Tibial nerve (tissue), 4 donors: ENCODE measurements around the gene TIMD4. TPM values are rescaled to one million over a fixed set of nuclear protein-coding genes. Genes with fewer than 3 reads are reported as not detected.
A peak's percentile ranks its signal among the peaks of the same experiment; 100 is the strongest.
"Not testable (repeated sequence)": the region's sequence is repeated elsewhere in the genome, so short reads cannot be mapped to it uniquely, and the experiment has no call there.

Experiments used
- DNase-seq, 2 donors: peaks; one replicate each; pipeline ENCODE4 v3.0.0-alpha.2; 2019; ENCODE audit warnings: low spot score in 2 of 2
- H3K27ac ChIP-seq, 4 donors: fragments of 200-600 bp; sonication (generic) in 3 of 4; one replicate each; pipeline ENCODE4 v1.5.1; 2017 to 2019; ENCODE audit warnings: mild to moderate bottlenecking in 1 of 4
- H3K27me3 ChIP-seq, 2 donors: fragments of 200-600 bp; sonication (generic) in 1 of 2; one replicate each; pipeline versions ENCODE4 v1.5.1 to v1.6.0; 2017 to 2019
- H3K36me3 ChIP-seq, 3 donors: fragments of 200-600 bp; sonication (generic); one replicate each; pipeline ENCODE4 v1.5.1; 2018 to 2019
- H3K4me1 ChIP-seq, 4 donors: fragments of 200-600 bp; sonication (generic) in 3 of 4; one replicate each; pipeline ENCODE4 v1.5.1; 2017 to 2019
- H3K4me3 ChIP-seq, 4 donors: fragments of 200-600 bp; sonication (generic) in 3 of 4; one replicate each; pipeline ENCODE4 v1.5.1; 2017 to 2019; ENCODE audit warnings: mild to moderate bottlenecking in 1 of 4, moderate library complexity in 1 of 4
- H3K9me3 ChIP-seq, 4 donors: fragments of 200-600 bp; sonication (generic) in 3 of 4; one replicate each; pipeline ENCODE4 v1.5.1; 2017 to 2019
- EP300 ChIP-seq, 2 donors: sonication (generic); formaldehyde crosslinking; IDR thresholded peaks; one replicate each; pipeline ENCODE4 v1.6.1; 2017; ENCODE audit warnings: antibody characterized with exemption in 2 of 2, mild to moderate bottlenecking in 1 of 2
- POLR2A ChIP-seq, 2 donors: fragments of 450-650 bp; IDR thresholded peaks; one replicate each; pipeline ENCODE4 v1.6.1; 2017; ENCODE audit warnings: antibody characterized with exemption in 2 of 2, mild to moderate bottlenecking in 2 of 2, moderate library complexity in 2 of 2
- WGBS, 2 donors: methylation state at CpG; one replicate each; pipeline ENCODE4 v1.1.5; 2018; 5-methylcytosine and 5-hydroxymethylcytosine counted together
- total RNA-seq, 4 donors: library from RNA; depleted of rRNA; stranded (reverse); fragments of >200 nt; gene quantifications; one replicate each; pipeline ENCODE4 v1.1.0, GENCODE V29; 2016
- TF ChIP-seq, protein P1 (sequence below), 5 experiments: fragments of 200-600 bp in 3 of 5; fragments of 450-650 bp in 2 of 5; sonication (generic) in 3 of 5; IDR thresholded peaks; one replicate each; pipeline ENCODE4 v1.5.1; 2016 to 2019; ENCODE audit warnings: antibody characterized with exemption in 5 of 5, mild to moderate bottlenecking in 3 of 5, moderate library complexity in 2 of 5

Gene TIMD4
- total RNA-seq, 4 donors from 2014 or later: not detected

- no peak overlapping the region for H3K27ac ChIP-seq
- TF ChIP-seq, protein P1, sequence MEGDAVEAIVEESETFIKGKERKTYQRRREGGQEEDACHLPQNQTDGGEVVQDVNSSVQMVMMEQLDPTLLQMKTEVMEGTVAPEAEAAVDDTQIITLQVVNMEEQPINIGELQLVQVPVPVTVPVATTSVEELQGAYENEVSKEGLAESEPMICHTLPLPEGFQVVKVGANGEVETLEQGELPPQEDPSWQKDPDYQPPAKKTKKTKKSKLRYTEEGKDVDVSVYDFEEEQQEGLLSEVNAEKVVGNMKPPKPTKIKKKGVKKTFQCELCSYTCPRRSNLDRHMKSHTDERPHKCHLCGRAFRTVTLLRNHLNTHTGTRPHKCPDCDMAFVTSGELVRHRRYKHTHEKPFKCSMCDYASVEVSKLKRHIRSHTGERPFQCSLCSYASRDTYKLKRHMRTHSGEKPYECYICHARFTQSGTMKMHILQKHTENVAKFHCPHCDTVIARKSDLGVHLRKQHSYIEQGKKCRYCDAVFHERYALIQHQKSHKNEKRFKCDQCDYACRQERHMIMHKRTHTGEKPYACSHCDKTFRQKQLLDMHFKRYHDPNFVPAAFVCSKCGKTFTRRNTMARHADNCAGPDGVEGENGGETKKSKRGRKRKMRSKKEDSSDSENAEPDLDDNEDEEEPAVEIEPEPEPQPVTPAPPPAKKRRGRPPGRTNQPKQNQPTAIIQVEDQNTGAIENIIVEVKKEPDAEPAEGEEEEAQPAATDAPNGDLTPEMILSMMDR (IDR thresholded peaks at IDR 0.05): no peak
- TF ChIP-seq POLR2A (IDR thresholded peaks at IDR 0.05) (no peak), EP300 (IDR thresholded peaks at IDR 0.05) (no peak)
- no peak overlapping the region for H3K4me3 ChIP-seq
- WGBS, 2 donors: 70 to 83% methylated on average over 2 of the region's 2 CpGs
- H3K4me1 ChIP-seq: no peaks in the 10 kb centered on the region
- peaks cover 0 to 3% (median 0%) of the 10 kb centered on the region in 4 donors for H3K9me3 ChIP-seq
- no peaks in the 10 kb centered on the region for H3K36me3 ChIP-seq
- DNase-seq: no peak
- no peaks in the 10 kb centered on the region for H3K27me3 ChIP-seq
Observed at GRCh38 chr5:156936972-156937371, 26.1 kb downstream of the TIMD4 start.

- Histone ChIP-seq H3K9me3 (no peaks in the 10 kb centered on the region), H3K27ac (no peak overlapping the region), H3K36me3 (no peaks in the 10 kb centered on the region), H3K4me3 (no peak overlapping the region), H3K27me3 (no peaks in the 10 kb centered on the region), H3K4me1 (no peaks in the 10 kb centered on the region)
- peak in 1 of 2 donors; percentile 23 for DNase-seq
- WGBS, 2 donors: 55 to 56% methylated on average over 9 of the region's 9 CpGs
- TF ChIP-seq EP300 (IDR thresholded peaks at IDR 0.05) (no peak), POLR2A (IDR thresholded peaks at IDR 0.05) (no peak)
- TF ChIP-seq, protein P1 (IDR thresholded peaks at IDR 0.05): peak in 4 of 5 experiments; percentile 7 to 49 (median 24)
Observed at GRCh38 chr5:156934450-156935211, 28.4 kb downstream of the TIMD4 start.

GRCh38 chr5:156929366-156929948, 33.6 kb downstream of the TIMD4 start:
- TF ChIP-seq POLR2A (IDR thresholded peaks at IDR 0.05) (no peak), EP300 (IDR thresholded peaks at IDR 0.05) (no peak)
- TF ChIP-seq, protein P1 (IDR thresholded peaks at IDR 0.05): no peak
- no peaks in the 10 kb centered on the region for H3K9me3 ChIP-seq
- 64 to 68% methylated on average over 3 of the region's 3 CpGs for WGBS, 2 donors
- no peak for DNase-seq
- no peak overlapping the region for H3K27ac ChIP-seq
- no peaks in the 10 kb centered on the region for H3K4me1 ChIP-seq
- no peaks in the 10 kb centered on the region for H3K36me3 ChIP-seq
- no peaks in the 10 kb centered on the region for H3K27me3 ChIP-seq
- no peak overlapping the region for H3K4me3 ChIP-seq

DNA sequence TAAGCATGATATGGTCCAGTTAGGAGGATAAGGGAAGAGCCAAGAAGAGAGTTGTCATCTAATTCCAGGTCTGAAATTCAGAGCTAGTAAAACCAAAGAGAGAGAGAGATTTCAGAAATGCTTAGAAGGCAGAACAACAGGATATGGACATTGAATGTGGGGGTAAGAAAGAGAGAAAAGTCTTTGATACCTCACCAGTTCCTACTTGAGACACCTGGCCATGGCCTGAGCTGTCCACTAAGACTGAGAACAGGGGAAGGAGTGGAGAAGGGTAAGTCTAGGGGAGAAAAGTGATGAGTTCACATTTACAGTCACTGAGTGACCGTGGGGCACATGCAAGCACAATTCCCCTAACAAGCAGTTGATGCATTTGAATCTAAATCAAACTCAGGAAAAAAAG, 35.5 kb downstream of the TIMD4 start:
- TF ChIP-seq, protein P1 (IDR thresholded peaks at IDR 0.05): no peak
- no peak for TF ChIP-seq EP300 (IDR thresholded peaks at IDR 0.05)
- no peak for TF ChIP-seq POLR2A (IDR thresholded peaks at IDR 0.05)
- no peaks in the 10 kb centered on the region for H3K36me3 ChIP-seq

DNA sequence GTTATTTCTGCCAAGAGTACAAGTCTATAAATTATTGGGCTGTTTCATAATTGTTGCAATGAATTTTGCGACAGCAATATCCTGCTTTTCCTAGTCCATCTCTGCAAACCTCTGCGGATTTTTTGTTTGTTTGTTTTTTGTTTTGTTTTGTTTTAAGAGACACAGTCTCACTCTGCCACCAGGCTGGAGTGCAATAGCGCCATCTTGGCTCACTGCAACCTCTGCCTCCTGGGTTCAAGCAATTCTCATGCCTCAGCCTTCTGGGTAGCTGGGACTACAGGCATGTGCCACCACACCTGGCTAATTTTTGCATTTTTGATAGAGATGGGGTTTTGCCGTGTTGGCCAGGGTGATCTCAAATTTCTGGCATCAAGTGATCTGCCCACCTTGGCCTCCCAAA, 37.3 kb downstream of the TIMD4 start:
- H3K4me1 ChIP-seq, H3K36me3 ChIP-seq, H3K27ac ChIP-seq, H3K9me3 ChIP-seq, DNase-seq, H3K27me3 ChIP-seq, H3K4me3 ChIP-seq: not testable (repeated sequence)
- 69 to 76% methylated on average over 4 of the region's 4 CpGs for WGBS, 2 donors

More for the DNA sequence above, 35.5 kb downstream of the TIMD4 start:
- no peaks in the 10 kb centered on the region for H3K4me1 ChIP-seq
- H3K27me3 ChIP-seq: no peaks in the 10 kb centered on the region
- no peak overlapping the region for H3K4me3 ChIP-seq
- H3K27ac ChIP-seq: no peak overlapping the region
- H3K9me3 ChIP-seq: no peaks in the 10 kb centered on the region
- no peak for DNase-seq
- 95 to 97% methylated on average over 1 of the region's 1 CpG for WGBS, 2 donors
